ENCODE data around the gene MTCH1.

- TF ChIP-seq CTCF (IDR thresholded peaks at IDR 0.05), result no peak
- TF ChIP-seq POLR2A (IDR thresholded peaks at IDR 0.05), result no peak
- TF ChIP-seq EP300 (IDR thresholded peaks at IDR 0.05), result no peak
- no peak for TF ChIP-seq POLR2AphosphoS5 (IDR thresholded peaks at IDR 0.05)
Observed at GRCh38 chr6:36956446-36956820, 29.6 kb downstream of the MTCH1 start.

All from sigmoid colon (tissue), 4 donors.